MM.1S (cell line): ENCODE measurements around the gene COG5.

Experiments
- CTCF ChIP-seq: fragments of 300-600 bp; sonication (generic); IDR thresholded peaks from 2 replicates; pipeline ENCODE4 v1.5.1; 2016; ENCODE audit warnings: antibody characterized with exemption, low read length, mixed read lengths
- EZH2 ChIP-seq: fragments of 300-600 bp; sonication (generic); optimal IDR thresholded peaks from 2 replicates; pipeline ENCODE3; 2017; ENCODE audit warnings: low read depth, mild to moderate bottlenecking, antibody characterized with exemption, low read length, mixed read lengths
- EZH2phosphoT487 ChIP-seq: fragments of 300-600 bp; sonication (generic); IDR thresholded peaks from 2 replicates; pipeline ENCODE4 v1.6.1; 2018; ENCODE audit warnings: antibody characterized with exemption, low read length

- no peak for TF ChIP-seq CTCF
- TF ChIP-seq EZH2: no peak
- no peak for TF ChIP-seq EZH2phosphoT487
These were observed 56.9 kb downstream of the COG5 start for GRCh38 chr7:107506674-107507339.
